ENCODE results near the gene DNAH2.

GRCh38 chr17:7837408-7838088 is 120.0 kb downstream of the DNAH2 start:
- TF ChIP-seq ELF1 (IDR thresholded peaks at IDR 0.05), result no peak
- no peak for TF ChIP-seq CTCF (IDR thresholded peaks at IDR 0.05)
- TF ChIP-seq MXI1 (IDR thresholded peaks at IDR 0.05; ENCODE audit: low read depth, low read length), result no peak
- no peak for TF ChIP-seq GATA2 (CRISPR knock-in tag; IDR thresholded peaks at IDR 0.05)
- TF ChIP-seq EP300 (IDR thresholded peaks at IDR 0.05; ENCODE audit: borderline replicate concordance in 1 of 2, low read depth in 1 of 2, low read length in 1 of 2), result no peak
- no peak for TF ChIP-seq RFX5 (IDR thresholded peaks at IDR 0.05; ENCODE audit: low read length)
- TF ChIP-seq TEAD4 (IDR thresholded peaks at IDR 0.05; ENCODE audit: borderline replicate concordance, insufficient read depth), result no peak

All from SK-N-SH (cell line).